Measurements from ENCODE around the gene CDCA7.

GRCh38 chr2:173395567-173396351 is 41.1 kb downstream of the CDCA7 start:
- TF ChIP-seq CTCF (IDR thresholded peaks at IDR 0.05) (no peak), POLR2A (IDR thresholded peaks at IDR 0.05) (no peak), POLR2AphosphoS5 (IDR thresholded peaks at IDR 0.05; ENCODE audit: insufficient read depth in 1 of 2, low read depth in 1 of 2) (no peak)
